ENCODE data around the gene DNAH10. TPM values are rescaled to one million over a fixed set of nuclear protein-coding genes. Genes with fewer than 3 reads are reported as not detected.

Gene DNAH10
- total and polyA plus RNA-seq, 2 of the 4 experiments (the other 2 are of a cell fraction) = 0.18 to 0.22 TPM

- no peak for TF ChIP-seq MAFK (IDR thresholded peaks at IDR 0.05; ENCODE audit: low read depth, low read length)
- no peak for TF ChIP-seq SMC3 (IDR thresholded peaks at IDR 0.05; ENCODE audit: low read depth, low read length)
- TF ChIP-seq CEBPB (IDR thresholded peaks at IDR 0.05; ENCODE audit: low read depth, low read length) = no peak
- TF ChIP-seq USF2 (IDR thresholded peaks at IDR 0.05; ENCODE audit: low read depth, low read length) = no peak
- no peak for TF ChIP-seq CTCF (conservative IDR thresholded peaks at IDR 0.05; ENCODE audit: low read depth, low read length)
- no peak for TF ChIP-seq CHD1 (IDR thresholded peaks at IDR 0.05; ENCODE audit: low read depth, low read length)
- intact Hi-C loops (cut with micrococcal nuclease) = no loop called here
- CTCF ChIA-PET = no interaction called here
Observed at GRCh38 chr12:123889848-123890535, 127.9 kb downstream of the DNAH10 start.

More at GRCh38 chr12:123889848-123890535, 127.9 kb downstream of the DNAH10 start:
- Histone ChIP-seq H2BK5ac (ENCODE audit: low read depth, low read length, poor library complexity, severe bottlenecking) (no peak overlapping the region), H2AK9ac (replicated peaks; ENCODE audit: low read depth, low read length, poor library complexity) (no peak overlapping the region), H3K36me3 (ENCODE audit: control insufficient read depth, insufficient read depth, low read length) (no peaks in the 10 kb centered on the region), H3K4ac (ENCODE audit: low read depth, low read length) (no peak overlapping the region), H3K27ac (ENCODE audit: insufficient read depth, low read length) (no peak overlapping the region), H3K9me3 (ENCODE audit: control insufficient read depth, insufficient read depth, low read length) (0 out of 2 replicates have a peak, but pooled peaks cover 3% of the 10 kb centered on the region), H3K23ac (ENCODE audit: low read depth, low read length) (no peak overlapping the region), H3K4me3 (ENCODE audit: insufficient read depth, low read depth, low read length) (no peak overlapping the region), H2AFZ (replicated peaks; ENCODE audit: low read length, poor library complexity) (no peak overlapping the region), H3K4me2 (ENCODE audit: low read depth, low read length) (no peak overlapping the region), H2AK5ac (ENCODE audit: low read depth, low read length) (no peak overlapping the region), H4K91ac (ENCODE audit: insufficient read depth, low read depth, low read length) (no peak overlapping the region), H3K27me3 (ENCODE audit: control insufficient read depth, insufficient read depth, low read length) (peaks cover 46% of the 10 kb centered on the region), H2BK15ac (ENCODE audit: low read depth, low read length) (no peak overlapping the region), H2BK20ac (ENCODE audit: low read depth, low read length) (no peak overlapping the region), H3K4me1 (ENCODE audit: control insufficient read depth, insufficient read depth, low read length) (no peaks in the 10 kb centered on the region), H3K14ac (replicated peaks; ENCODE audit: low read depth, low read length) (no peak overlapping the region), H3K79me1 (ENCODE audit: low read depth in 1 of 2, low read length in 2 of 2) (no peaks in the 10 kb centered on the region), H4K8ac (ENCODE audit: low read depth in 2 of 2, low read length in 2 of 2) (no peak overlapping the region), H3K9me1 (ENCODE audit: insufficient read depth, low read length) (no peaks in the 10 kb centered on the region), H3K56ac (ENCODE audit: extremely low read depth, insufficient read depth, low read length) (no peak overlapping the region), H3K9ac (ENCODE audit: low read depth, low read length) (no peak overlapping the region), H2BK120ac (ENCODE audit: low read depth, low read length) (no peak overlapping the region), H4K20me1 (ENCODE audit: insufficient read depth, low read length) (no peaks in the 10 kb centered on the region), H4K5ac (ENCODE audit: low read depth, low read length) (no peak overlapping the region), H3K18ac (ENCODE audit: low read depth, low read length) (no peak overlapping the region)
- BruUV-seq (replicated peaks) = no TSS peak
- dilution Hi-C loops (cut with HindIII; ENCODE audit: low sequenced_read_pairs, unreplicated experiment) (no loop called here), in situ Hi-C loops (cut with MboI; ENCODE audit: low sequenced_read_pairs) (no loop called here)
- POLR2A ChIA-PET (ENCODE audit: unreplicated experiment) = no interaction called here
- 80% methylated on average over 4 of the region's 12 CpGs; no CpG with 5 or more reads in 1 of the 2 experiments for WGBS, 2 experiments (ENCODE audit: extremely low coverage in 2 of 2, insufficient read length in 1 of 2)
- DNase-seq (no peak), ATAC-seq (ENCODE audit: low read depth) (no peak)
